Keratinocyte (primary cell): ENCODE measurements around the gene AGTRAP. TPM values are rescaled to one million over a fixed set of nuclear protein-coding genes. Genes with fewer than 3 reads are reported as not detected.

ENCODE experiments used
- DNase-seq: peaks from one replicate; pipeline ENCODE4 v3.0.0-alpha.2; 2011; ENCODE audit warnings: low read depth, missing footprints, low spot score
- FAIRE-seq: peaks from 2 replicates; lab custom pipeline; 2011; peaks lifted over from hg19 to GRCh38; lab: Jason Lieb, UNC
- H2AFZ ChIP-seq: 2 replicates; pipeline ENCODE4 v1.6.0; 2012; ENCODE audit warnings: low read length, control low read depth, inconsistent platforms; ENCODE audit not compliant: control insufficient read depth
- H3K27ac ChIP-seq: 2 replicates; pipeline ENCODE4 v1.5.1; 2011; ENCODE audit warnings: low read length; ENCODE audit not compliant: control insufficient read depth, insufficient read depth
- H3K27me3 ChIP-seq: 3 replicates; pipeline ENCODE4 v1.6.0; 2011; ENCODE audit warnings: low read length; ENCODE audit not compliant: control insufficient read depth, insufficient read depth; ENCODE audit errors: extremely low read depth
- H3K36me3 ChIP-seq, 2 experiments: 2 replicates in 1 of 2; 3 replicates in 1 of 2; pipeline ENCODE4 v1.5.1; 2011; ENCODE audit warnings: low read length in 2 of 2, mild to moderate bottlenecking in 1 of 2; ENCODE audit not compliant: control insufficient read depth in 2 of 2, insufficient read depth in 2 of 2; ENCODE audit errors: extremely low read depth in 1 of 2
- H3K4me1 ChIP-seq: 3 replicates; pipeline ENCODE4 v1.5.1; 2011; ENCODE audit warnings: low read length; ENCODE audit not compliant: control insufficient read depth, insufficient read depth; ENCODE audit errors: extremely low read depth
- H3K4me2 ChIP-seq: 3 replicates; pipeline ENCODE4 v1.6.0; 2011; ENCODE audit warnings: low read depth, low read length; ENCODE audit not compliant: control insufficient read depth, insufficient read depth; ENCODE audit errors: extremely low read depth
- H3K4me3 ChIP-seq, 3 experiments: fragments of 200-600 bp in 1 of 3; sonication (generic) in 1 of 3; 2 replicates in 2 of 3; 3 replicates in 1 of 3; pipeline ENCODE4 v1.5.1; 2011 to 2016; ENCODE audit warnings: low read length in 3 of 3, mild to moderate bottlenecking in 3 of 3, control low read depth in 2 of 3, inconsistent platforms in 1 of 3, low read depth in 1 of 3, mixed read lengths in 1 of 3, mixed run types in 1 of 3, moderate library complexity in 1 of 3; ENCODE audit not compliant: control insufficient read depth in 2 of 3, insufficient read depth in 2 of 3; ENCODE audit errors: extremely low read depth in 1 of 3
- H3K79me2 ChIP-seq: 2 replicates; pipeline ENCODE4 v1.6.0; 2012; ENCODE audit warnings: low read length; ENCODE audit not compliant: control insufficient read depth, insufficient read depth
- H3K9ac ChIP-seq: 3 replicates; pipeline ENCODE4 v1.6.0; 2011; ENCODE audit warnings: low read length; ENCODE audit not compliant: control insufficient read depth, insufficient read depth; ENCODE audit errors: extremely low read depth
- H3K9me1 ChIP-seq: 3 replicates; pipeline ENCODE4 v1.6.0; 2011; ENCODE audit warnings: low read length; ENCODE audit not compliant: control insufficient read depth, insufficient read depth; ENCODE audit errors: extremely low read depth
- H3K9me3 ChIP-seq: 2 replicates; pipeline ENCODE4 v1.5.1; 2012; ENCODE audit warnings: low read depth, low read length; ENCODE audit not compliant: control insufficient read depth
- H4K20me1 ChIP-seq: 3 replicates; pipeline ENCODE4 v1.6.0; 2011; ENCODE audit warnings: low read length; ENCODE audit not compliant: control insufficient read depth, insufficient read depth; ENCODE audit errors: extremely low read depth
- EZH2 ChIP-seq: IDR thresholded peaks from one replicate; pipeline ENCODE4 v1.6.1; 2012; ENCODE audit warnings: inconsistent platforms, mild to moderate bottlenecking, low read length, moderate library complexity
- dilution Hi-C: fragments of 300-500 bp; cut with MboI; formaldehyde crosslinking; loops from one replicate; pipeline ENCODE4 v1.7.0; 2020; ENCODE audit warnings: low sequenced_read_pairs; ENCODE audit not compliant: extremely low pct_ligation_motif_present
- polyA plus RNA-seq, 5 experiments: library from polyadenylated mRNA; depleted of rRNA in 3 of 5; stranded (reverse) in 3 of 5; stranded (forward) in 1 of 5; unstranded in 1 of 5; fragments of >200 nt; gene quantifications; 1 replicate in 1 of 5; 2 replicates in 3 of 5; 3 replicates in 1 of 5; pipeline versions ENCODE4 v1.2.1 to v1.2.3, GENCODE V29; 2011 to 2012; ENCODE audit warnings: missing spikeins in 2 of 5, low read depth in 1 of 5, low replicate concordance in 1 of 5
- TF ChIP-seq, protein P1 (sequence below), 3 experiments: IDR thresholded peaks in 1 of 3; conservative IDR thresholded peaks in 1 of 3; optimal IDR thresholded peaks in 1 of 3; 2 replicates in 2 of 3; 3 replicates in 1 of 3; pipeline versions ENCODE3 to v1.5.1; 2011; ENCODE audit warnings: low read length in 3 of 3, mild to moderate bottlenecking in 3 of 3, moderate library complexity in 2 of 3, control low read depth in 1 of 3, inconsistent platforms in 1 of 3; ENCODE audit not compliant: insufficient read depth in 2 of 3; ENCODE audit errors: extremely low read depth in 1 of 3

Gene AGTRAP
- polyA plus RNA-seq, 1 donor (not counting 4 experiments of a cell fraction or from before 2014, with no cell fraction given): 36.7 TPM

DNA sequence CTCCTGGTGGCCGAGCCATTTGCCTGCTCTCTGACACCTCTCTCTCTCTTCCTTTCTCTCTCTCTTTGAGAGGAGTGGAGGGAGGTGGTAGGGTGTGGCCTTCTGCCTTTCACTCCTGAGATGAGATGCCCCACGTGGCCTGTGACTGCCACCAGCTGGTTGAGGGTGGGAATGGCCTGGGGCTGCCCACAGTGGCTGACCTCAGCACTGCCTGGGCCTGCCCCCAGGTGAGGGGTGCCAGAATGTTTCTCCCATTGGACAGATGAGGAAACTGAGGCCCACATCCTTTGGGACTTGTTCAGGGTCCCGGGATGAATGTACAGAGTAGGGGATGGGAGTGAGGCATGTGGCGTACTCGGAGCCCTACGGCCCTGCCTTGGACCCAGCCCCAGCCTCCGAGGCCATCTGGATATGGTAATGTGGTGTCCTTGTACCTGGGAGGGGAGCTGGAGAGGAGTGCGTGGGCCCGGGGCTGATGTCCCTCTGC is 13.3 kb downstream of the AGTRAP start:
- no peaks in the 10 kb centered on the region for H3K27me3 ChIP-seq
- no peak overlapping the region for H3K27ac ChIP-seq
- TF ChIP-seq EZH2: no peak
- TF ChIP-seq, protein P1, sequence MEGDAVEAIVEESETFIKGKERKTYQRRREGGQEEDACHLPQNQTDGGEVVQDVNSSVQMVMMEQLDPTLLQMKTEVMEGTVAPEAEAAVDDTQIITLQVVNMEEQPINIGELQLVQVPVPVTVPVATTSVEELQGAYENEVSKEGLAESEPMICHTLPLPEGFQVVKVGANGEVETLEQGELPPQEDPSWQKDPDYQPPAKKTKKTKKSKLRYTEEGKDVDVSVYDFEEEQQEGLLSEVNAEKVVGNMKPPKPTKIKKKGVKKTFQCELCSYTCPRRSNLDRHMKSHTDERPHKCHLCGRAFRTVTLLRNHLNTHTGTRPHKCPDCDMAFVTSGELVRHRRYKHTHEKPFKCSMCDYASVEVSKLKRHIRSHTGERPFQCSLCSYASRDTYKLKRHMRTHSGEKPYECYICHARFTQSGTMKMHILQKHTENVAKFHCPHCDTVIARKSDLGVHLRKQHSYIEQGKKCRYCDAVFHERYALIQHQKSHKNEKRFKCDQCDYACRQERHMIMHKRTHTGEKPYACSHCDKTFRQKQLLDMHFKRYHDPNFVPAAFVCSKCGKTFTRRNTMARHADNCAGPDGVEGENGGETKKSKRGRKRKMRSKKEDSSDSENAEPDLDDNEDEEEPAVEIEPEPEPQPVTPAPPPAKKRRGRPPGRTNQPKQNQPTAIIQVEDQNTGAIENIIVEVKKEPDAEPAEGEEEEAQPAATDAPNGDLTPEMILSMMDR (optimal IDR thresholded peaks at IDR 0.05 in 1 of 3, IDR thresholded peaks at IDR 0.05 in 1 of 3, conservative IDR thresholded peaks at IDR 0.05 in 1 of 3; ENCODE audit: extremely low read depth in 1 of 3, insufficient read depth in 2 of 3, low read length in 3 of 3): peak; percentile 51 to 85 (median 60)
- H3K36me3 ChIP-seq: peaks cover 13 to 47% of the 10 kb centered on the region in 2 experiments
- no peaks in the 10 kb centered on the region for H3K79me2 ChIP-seq
- DNase-seq (peak; percentile 32), FAIRE-seq (no peak)
- no peak overlapping the region for H3K9ac ChIP-seq
- no peak overlapping the region for H3K4me2 ChIP-seq
- no peaks in the 10 kb centered on the region for H3K9me1 ChIP-seq
- H3K9me3 ChIP-seq: no peaks in the 10 kb centered on the region
- H4K20me1 ChIP-seq: no peaks in the 10 kb centered on the region
- no peak overlapping the region for H3K4me3 ChIP-seq
- H3K4me1 ChIP-seq: peaks cover 6% of the 10 kb centered on the region
- no peak overlapping the region for H2AFZ ChIP-seq
- dilution Hi-C loops: no loop called here

DNA sequence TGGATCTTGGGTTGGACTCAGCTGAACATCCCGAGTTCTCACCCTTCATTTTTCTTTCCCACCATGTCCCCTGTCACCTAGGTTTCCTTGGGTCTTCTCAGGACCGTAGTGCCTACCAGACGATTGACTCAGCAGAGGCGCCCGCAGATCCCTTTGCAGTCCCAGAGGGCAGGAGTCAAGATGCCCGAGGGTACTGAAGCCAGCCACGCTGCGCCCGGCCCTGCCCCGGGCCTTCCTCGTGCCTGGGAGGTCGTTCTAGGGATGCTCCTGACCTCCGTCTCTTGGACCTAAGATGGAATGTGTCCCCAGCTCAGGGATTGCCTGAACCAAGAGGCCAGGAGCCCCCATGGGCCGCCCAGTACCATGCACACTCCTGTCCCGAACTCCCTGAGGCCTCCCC is 14.1 kb downstream of the AGTRAP start:
- Histone ChIP-seq H4K20me1 (no peaks in the 10 kb centered on the region), H3K9me3 (no peaks in the 10 kb centered on the region), H3K4me1 (peaks cover 6% of the 10 kb centered on the region), H3K36me3 (peaks cover 12 to 46% of the 10 kb centered on the region in 2 experiments), H3K9ac (no peak overlapping the region), H3K79me2 (no peaks in the 10 kb centered on the region), H3K4me2 (no peak overlapping the region), H3K27me3 (no peaks in the 10 kb centered on the region), H3K9me1 (no peaks in the 10 kb centered on the region), H3K27ac (no peak overlapping the region), H2AFZ (no peak overlapping the region), H3K4me3 (no peak overlapping the region)
- FAIRE-seq: no peak
- TF ChIP-seq EZH2: no peak
- TF ChIP-seq, protein P1 (optimal IDR thresholded peaks at IDR 0.05 in 1 of 3, IDR thresholded peaks at IDR 0.05 in 1 of 3, conservative IDR thresholded peaks at IDR 0.05 in 1 of 3; ENCODE audit: extremely low read depth in 1 of 3, insufficient read depth in 2 of 3, low read length in 3 of 3): no peak
- dilution Hi-C loops: no loop called here
- DNase-seq: no peak
